ENCODE results near the gene UNK.

The UNK gene

GRCh38 chr17:75767881-75768280 is 16.7 kb upstream of the UNK start:
- H3K23ac ChIP-seq (ENCODE audit: low read length) = no peak overlapping the region
- no peaks in the 10 kb centered on the region for H3K79me1 ChIP-seq (ENCODE audit: low read length)
- H3K79me2 ChIP-seq (ENCODE audit: control insufficient read depth, insufficient read depth, low read length) = no peaks in the 10 kb centered on the region
- peaks cover 7% of the 10 kb centered on the region for H3K4me1 ChIP-seq (ENCODE audit: control insufficient read depth, low read depth, low read length)
- no peak for DNase-seq
- H3K27ac ChIP-seq (ENCODE audit: low read depth, low read length) = no peak overlapping the region
- H3K9ac ChIP-seq (ENCODE audit: low read length) = no peak overlapping the region
- H3K4me3 ChIP-seq (ENCODE audit: low read length) = no peak overlapping the region
- no peaks in the 10 kb centered on the region for H3K27me3 ChIP-seq (ENCODE audit: insufficient read depth, low read length, poor library complexity)
- H3K18ac ChIP-seq (ENCODE audit: low read length) = no peak overlapping the region
- H4K8ac ChIP-seq (ENCODE audit: low read depth, low read length) = no peak overlapping the region
- no CpG with 5 or more reads among the region's 8 CpGs for WGBS (ENCODE audit: extremely low coverage, insufficient coverage, low lambda C conversion rate)
- H2BK120ac ChIP-seq (ENCODE audit: low read depth, low read length) = no peak overlapping the region
- H3K4ac ChIP-seq (ENCODE audit: low read depth, low read length) = no peak overlapping the region
- H2BK15ac ChIP-seq (replicated peaks; ENCODE audit: low read depth) = no peak overlapping the region
- no peak overlapping the region for H2AK5ac ChIP-seq (ENCODE audit: low read length)
- no peak overlapping the region for H2BK5ac ChIP-seq (ENCODE audit: low read length)
- H3K4me2 ChIP-seq (ENCODE audit: low read length) = no peak overlapping the region
- H4K5ac ChIP-seq (ENCODE audit: low read length) = no peak overlapping the region
- no peaks in the 10 kb centered on the region for H3K36me3 ChIP-seq (ENCODE audit: control insufficient read depth, insufficient read depth, low read length)
- no peak overlapping the region for H3K56ac ChIP-seq (ENCODE audit: low read length)

GRCh38 chr17:75769536-75769935 is 15.1 kb upstream of the UNK start:
- Histone ChIP-seq H3K27me3 (ENCODE audit: insufficient read depth, low read length, poor library complexity) (no peaks in the 10 kb centered on the region), H3K4ac (ENCODE audit: low read depth, low read length) (no peak overlapping the region), H2BK120ac (ENCODE audit: low read depth, low read length) (no peak overlapping the region), H2BK15ac (replicated peaks; ENCODE audit: low read depth) (no peak overlapping the region), H3K4me2 (ENCODE audit: low read length) (no peak overlapping the region), H3K79me2 (ENCODE audit: control insufficient read depth, insufficient read depth, low read length) (no peaks in the 10 kb centered on the region), H3K79me1 (ENCODE audit: low read length) (no peaks in the 10 kb centered on the region), H2BK5ac (ENCODE audit: low read length) (no peak overlapping the region), H4K5ac (ENCODE audit: low read length) (no peak overlapping the region), H3K18ac (ENCODE audit: low read length) (no peak overlapping the region), H3K9ac (ENCODE audit: low read length) (no peak overlapping the region), H3K4me3 (ENCODE audit: low read length) (no peak overlapping the region), H3K56ac (ENCODE audit: low read length) (no peak overlapping the region), H3K4me1 (ENCODE audit: control insufficient read depth, low read depth, low read length) (no peaks in the 10 kb centered on the region), H2AK5ac (ENCODE audit: low read length) (no peak overlapping the region), H3K36me3 (ENCODE audit: control insufficient read depth, insufficient read depth, low read length) (no peaks in the 10 kb centered on the region), H3K27ac (ENCODE audit: low read depth, low read length) (no peak overlapping the region), H3K23ac (ENCODE audit: low read length) (no peak overlapping the region), H4K8ac (ENCODE audit: low read depth, low read length) (no peak overlapping the region)
- WGBS (ENCODE audit: extremely low coverage, insufficient coverage, low lambda C conversion rate) = no CpG with 5 or more reads among the region's 3 CpGs
- DNase-seq = no peak

- H3K36me3 ChIP-seq (ENCODE audit: control insufficient read depth, insufficient read depth, low read length) = peaks cover 2% of the 10 kb centered on the region
- H3K79me2 ChIP-seq (ENCODE audit: control insufficient read depth, insufficient read depth, low read length) = no peaks in the 10 kb centered on the region
- H3K27ac ChIP-seq (ENCODE audit: low read depth, low read length) = no peak overlapping the region
- no peak overlapping the region for H3K4me2 ChIP-seq (ENCODE audit: low read length)
- H2BK15ac ChIP-seq (replicated peaks; ENCODE audit: low read depth) = no peak overlapping the region
- H3K9ac ChIP-seq (ENCODE audit: low read length) = no peak overlapping the region
- no peaks in the 10 kb centered on the region for H3K4me1 ChIP-seq (ENCODE audit: control insufficient read depth, low read depth, low read length)
- WGBS (ENCODE audit: extremely low coverage, insufficient coverage, low lambda C conversion rate) = no CpG with 5 or more reads among the region's 17 CpGs
- no peak overlapping the region for H2BK120ac ChIP-seq (ENCODE audit: low read depth, low read length)
- peaks cover 1% of the 10 kb centered on the region for H3K79me1 ChIP-seq (ENCODE audit: low read length)
- no peak overlapping the region for H2AK5ac ChIP-seq (ENCODE audit: low read length)
- H3K4me3 ChIP-seq (ENCODE audit: low read length) = no peak overlapping the region
- no peak for DNase-seq
- H3K23ac ChIP-seq (ENCODE audit: low read length) = no peak overlapping the region
- no peak overlapping the region for H4K5ac ChIP-seq (ENCODE audit: low read length)
- H4K8ac ChIP-seq (ENCODE audit: low read depth, low read length) = no peak overlapping the region
- no peak overlapping the region for H2BK5ac ChIP-seq (ENCODE audit: low read length)
- no peak overlapping the region for H3K56ac ChIP-seq (ENCODE audit: low read length)
- no peak overlapping the region for H3K4ac ChIP-seq (ENCODE audit: low read depth, low read length)
- no peak overlapping the region for H3K18ac ChIP-seq (ENCODE audit: low read length)
- no peaks in the 10 kb centered on the region for H3K27me3 ChIP-seq (ENCODE audit: insufficient read depth, low read length, poor library complexity)
Observed at GRCh38 chr17:75771334-75772281, 13.0 kb upstream of the UNK start.

- H3K79me2 ChIP-seq (ENCODE audit: control insufficient read depth, insufficient read depth, low read length) = peaks cover 3% of the 10 kb centered on the region
- peaks cover 2% of the 10 kb centered on the region for H3K79me1 ChIP-seq (ENCODE audit: low read length)
- H3K4ac ChIP-seq (ENCODE audit: low read depth, low read length) = no peak overlapping the region
- no peak overlapping the region for H2BK120ac ChIP-seq (ENCODE audit: low read depth, low read length)
- peaks cover 7% of the 10 kb centered on the region for H3K36me3 ChIP-seq (ENCODE audit: control insufficient read depth, insufficient read depth, low read length)
- H3K23ac ChIP-seq (ENCODE audit: low read length) = no peak overlapping the region
- no peak overlapping the region for H4K5ac ChIP-seq (ENCODE audit: low read length)
- H3K4me1 ChIP-seq (ENCODE audit: control insufficient read depth, low read depth, low read length) = no peaks in the 10 kb centered on the region
- no peak overlapping the region for H3K4me2 ChIP-seq (ENCODE audit: low read length)
- H3K56ac ChIP-seq (ENCODE audit: low read length) = no peak overlapping the region
- H3K18ac ChIP-seq (ENCODE audit: low read length) = no peak overlapping the region
- no peak overlapping the region for H2BK5ac ChIP-seq (ENCODE audit: low read length)
- no peaks in the 10 kb centered on the region for H3K27me3 ChIP-seq (ENCODE audit: insufficient read depth, low read length, poor library complexity)
- DNase-seq = peak; percentile 12
- H3K4me3 ChIP-seq (ENCODE audit: low read length) = no peak overlapping the region
- H2AK5ac ChIP-seq (ENCODE audit: low read length) = no peak overlapping the region
- no peak overlapping the region for H4K8ac ChIP-seq (ENCODE audit: low read depth, low read length)
- no peak overlapping the region for H3K9ac ChIP-seq (ENCODE audit: low read length)
- no peak overlapping the region for H3K27ac ChIP-seq (ENCODE audit: low read depth, low read length)
- H2BK15ac ChIP-seq (replicated peaks; ENCODE audit: low read depth) = no peak overlapping the region
- WGBS (ENCODE audit: extremely low coverage, insufficient coverage, low lambda C conversion rate) = no CpG with 5 or more reads among the region's 12 CpGs
Observed at GRCh38 chr17:75773121-75773807, 11.3 kb upstream of the UNK start.

GRCh38 chr17:75773808-75774470 is 10.7 kb upstream of the UNK start:
- Histone ChIP-seq H3K36me3 (ENCODE audit: control insufficient read depth, insufficient read depth, low read length) (peaks cover 7% of the 10 kb centered on the region), H3K4me1 (ENCODE audit: control insufficient read depth, low read depth, low read length) (no peaks in the 10 kb centered on the region), H4K5ac (ENCODE audit: low read length) (no peak overlapping the region), H3K9ac (ENCODE audit: low read length) (no peak overlapping the region), H2BK5ac (ENCODE audit: low read length) (no peak overlapping the region), H3K4me2 (ENCODE audit: low read length) (no peak overlapping the region), H3K4ac (ENCODE audit: low read depth, low read length) (no peak overlapping the region), H3K79me2 (ENCODE audit: control insufficient read depth, insufficient read depth, low read length) (peaks cover 10% of the 10 kb centered on the region), H2AK5ac (ENCODE audit: low read length) (no peak overlapping the region), H3K18ac (ENCODE audit: low read length) (no peak overlapping the region), H3K23ac (ENCODE audit: low read length) (no peak overlapping the region), H3K27me3 (ENCODE audit: insufficient read depth, low read length, poor library complexity) (no peaks in the 10 kb centered on the region), H4K8ac (ENCODE audit: low read depth, low read length) (no peak overlapping the region), H3K4me3 (ENCODE audit: low read length) (no peak overlapping the region), H3K79me1 (ENCODE audit: low read length) (peaks cover 2% of the 10 kb centered on the region), H3K27ac (ENCODE audit: low read depth, low read length) (no peak overlapping the region), H2BK15ac (replicated peaks; ENCODE audit: low read depth) (no peak overlapping the region), H2BK120ac (ENCODE audit: low read depth, low read length) (no peak overlapping the region), H3K56ac (ENCODE audit: low read length) (no peak overlapping the region)
- DNase-seq = peak; percentile 53
- no CpG with 5 or more reads among the region's 15 CpGs for WGBS (ENCODE audit: extremely low coverage, insufficient coverage, low lambda C conversion rate)

Measured in mesendoderm (in vitro differentiated cells).